Heart right ventricle (tissue), 16 donors: Measurements from ENCODE around the gene EIF3A. TPM values are rescaled to one million over a fixed set of nuclear protein-coding genes. Genes with fewer than 3 reads are reported as not detected.
A peak's percentile ranks its signal among the peaks of the same experiment; 100 is the strongest.

ENCODE experiments used
- ATAC-seq, 8 donors: fragments of 200-7000 bp; cut with Tn5 transposase; one replicate each; pipeline ENCODE4 v1.9.1; 2020; ENCODE audit warnings: mild to moderate bottlenecking in 8 of 8, moderate library complexity in 8 of 8, moderate number of reproducible peaks in 1 of 8
- DNase-seq, 2 donors: peaks; one replicate each; pipeline ENCODE4 v3.0.0-alpha.2; 2020
- H3K27ac ChIP-seq, 10 donors: fragments of 200-600 bp; sonication (generic) in 2 of 10; one replicate each; pipeline versions ENCODE4 v1.5.0 to v1.8.0; 2020 to 2022; ENCODE audit warnings: mild to moderate bottlenecking in 3 of 10
- H3K27me3 ChIP-seq, 7 donors: fragments of 200-600 bp; one replicate each; pipeline ENCODE4 v1.8.0; 2021 to 2022; ENCODE audit warnings: mild to moderate bottlenecking in 2 of 7
- H3K36me3 ChIP-seq, 9 donors: fragments of 200-600 bp; sonication (generic) in 1 of 9; one replicate each; pipeline versions ENCODE4 v1.5.0 to v1.8.0; 2020 to 2022; ENCODE audit warnings: mild to moderate bottlenecking in 2 of 9
- H3K4me1 ChIP-seq, 9 donors: fragments of 200-600 bp; sonication (generic) in 1 of 9; one replicate each; pipeline versions ENCODE4 v1.5.0 to v1.8.0; 2020 to 2022; ENCODE audit warnings: mild to moderate bottlenecking in 4 of 9
- H3K4me3 ChIP-seq, 10 donors: fragments of 200-600 bp; sonication (generic) in 2 of 10; one replicate each; pipeline versions ENCODE4 v1.5.0 to v1.8.0; 2020 to 2022; ENCODE audit warnings: mild to moderate bottlenecking in 7 of 10, moderate library complexity in 2 of 10
- H3K9me3 ChIP-seq, 11 donors: fragments of 200-600 bp in 10 of 11; sonication (generic) in 2 of 11; one replicate each; pipeline versions ENCODE4 v1.5.0 to v1.8.0; 2013 to 2022; ENCODE audit warnings: mild to moderate bottlenecking in 2 of 11, control low read depth in 1 of 11, moderate library complexity in 1 of 11
- CTCF ChIP-seq, 9 donors: fragments of 200-600 bp; sonication (generic) in 2 of 9; IDR thresholded peaks; one replicate each; pipeline versions ENCODE4 v1.5.0 to v1.8.0; 2021 to 2022; ENCODE audit warnings: antibody characterized with exemption in 9 of 9, mild to moderate bottlenecking in 5 of 9, moderate library complexity in 1 of 9
- WGBS, 2 donors: extraction: QIAGEN DNeasy Blood & Tissue Kit; methylation state at CpG; one replicate each; pipeline ENCODE4 v1.1.7; 2013; ENCODE audit warnings: inconsistent platforms in 1 of 2; 5-methylcytosine and 5-hydroxymethylcytosine counted together
- intact Hi-C, 10 donors: fragments of 100-400 bp; cut with DNase I; formaldehyde crosslinking; loops; one replicate each; pipeline versions ENCODE4 v1.11.1 to v1.14.2; 2022
- polyA plus RNA-seq, 2 donors: library from polyadenylated mRNA; stranded (reverse); fragments of 200-250 nt; gene quantifications; one replicate each; pipeline ENCODE4 v1.2.3, GENCODE V29; 2013
- total RNA-seq, 10 donors: library from RNA; stranded (reverse); fragmentation: NEBNext Ultra II Directional in 3 of 10; extraction: Animal tissue kit (Norgen Biotek cat#: 25700) in 3 of 10; gene quantifications; one replicate each; pipeline versions ENCODE4 v1.2.1 to v1.2.4, GENCODE V29; 2021 to 2023
- donor health status: Arrhythmogenic right ventricular cardiomyopathy.
- donor health status: ischemic (EF 13 %, LVEDD 7.1; RV severe dilation, severe dysfunction).
- donor health status: healthy with polysubstance abuse.
- donor health status: DM: no; HTN: yes; CAD: no.
- donor health status: DM: no; HTN: no; CAD: no.
- donor health status: ischemic (EF 25% LVEDD 6.9; RV normal size, moderate dysfunction).
- donor health status: ischemic (EF 25% LVEDD 5.7; RV mildly dilated, moderate dysfunction).
- donor health status: healthy.
- donor health status: DM: yes; HTN: yes; CAD: no.
- donor health status: Ischemic cardiomyopathy.
- donor health status: ischemic (EF 35%, LVEDD 5.7; RV mildly dilated, moderate dysfunction).
- donor health status: nonischemic (EF 11% LVEDD 7.7; RV severe dilation, severe dysfunction).
- donor health status: DM: yes; HTN: yes; CAD: no.
- donor health status: PGD.
- donor health status: ischemic (EF 29% LVEDD 5.4; RV normal size, mild dysfunction).
- donor health status: nonischemic (EF 23%, LVEDD 6.1; RV moderate dilation, normal function).

The EIF3A gene
- total and polyA plus RNA-seq, 12 donors = 46.9 to 139 (median 124) TPM

GRCh38 chr10:119005362-119006043 lies 75.1 kb downstream of the EIF3A start:
- Histone ChIP-seq H3K27me3 (no peaks in the 10 kb centered on the region), H3K9me3 (no peaks in the 10 kb centered on the region), H3K4me3 (no peak overlapping the region), H3K27ac (no peak overlapping the region), H3K4me1 (peaks cover 0 to 9% (median 5%) of the 10 kb centered on the region in 9 donors), H3K36me3 (no peaks in the 10 kb centered on the region)
- DNase-seq (no peak), ATAC-seq (no peak)
- no peak for TF ChIP-seq CTCF (IDR thresholded peaks at IDR 0.05)
- 84 to 86% methylated on average over 9 of the region's 9 CpGs for WGBS, 2 donors
- intact Hi-C loops = no loop called here

- no peak for DNase-seq
- no peaks in the 10 kb centered on the region for H3K36me3 ChIP-seq
- peak in 2 of 8 donors; percentile 9 to 42 for ATAC-seq
- no peak overlapping the region for H3K4me3 ChIP-seq
- no peaks in the 10 kb centered on the region for H3K9me3 ChIP-seq
- H3K4me1 ChIP-seq = peaks cover 0 to 9% (median 5%) of the 10 kb centered on the region in 9 donors
- H3K27me3 ChIP-seq = no peaks in the 10 kb centered on the region
- intact Hi-C loops = no loop called here
- WGBS, 2 donors = 59 to 68% methylated on average over 7 of the region's 7 CpGs
- H3K27ac ChIP-seq = no peak overlapping the region
- no peak for TF ChIP-seq CTCF (IDR thresholded peaks at IDR 0.05)
Measured at GRCh38 chr10:119003572-119004289, 76.9 kb downstream of the EIF3A start.

- 87 to 88% methylated on average over 10 of the region's 10 CpGs for WGBS, 2 donors
Measured at GRCh38 chr10:119001717-119002500, 78.7 kb downstream of the EIF3A start.

More at GRCh38 chr10:119001717-119002500, 78.7 kb downstream of the EIF3A start:
- no peak for DNase-seq
- H3K4me3 ChIP-seq = no peak overlapping the region
- no peaks in the 10 kb centered on the region for H3K27me3 ChIP-seq
- H3K36me3 ChIP-seq = no peaks in the 10 kb centered on the region
- H3K9me3 ChIP-seq = no peaks in the 10 kb centered on the region
- intact Hi-C loops = no loop called here
- H3K4me1 ChIP-seq = peaks cover 0 to 5% (median under 1%) of the 10 kb centered on the region in 9 donors
- TF ChIP-seq CTCF (IDR thresholded peaks at IDR 0.05) = no peak
- no peak overlapping the region for H3K27ac ChIP-seq
- ATAC-seq = no peak
